ENCODE results near the gene RPP25L.

DNA sequence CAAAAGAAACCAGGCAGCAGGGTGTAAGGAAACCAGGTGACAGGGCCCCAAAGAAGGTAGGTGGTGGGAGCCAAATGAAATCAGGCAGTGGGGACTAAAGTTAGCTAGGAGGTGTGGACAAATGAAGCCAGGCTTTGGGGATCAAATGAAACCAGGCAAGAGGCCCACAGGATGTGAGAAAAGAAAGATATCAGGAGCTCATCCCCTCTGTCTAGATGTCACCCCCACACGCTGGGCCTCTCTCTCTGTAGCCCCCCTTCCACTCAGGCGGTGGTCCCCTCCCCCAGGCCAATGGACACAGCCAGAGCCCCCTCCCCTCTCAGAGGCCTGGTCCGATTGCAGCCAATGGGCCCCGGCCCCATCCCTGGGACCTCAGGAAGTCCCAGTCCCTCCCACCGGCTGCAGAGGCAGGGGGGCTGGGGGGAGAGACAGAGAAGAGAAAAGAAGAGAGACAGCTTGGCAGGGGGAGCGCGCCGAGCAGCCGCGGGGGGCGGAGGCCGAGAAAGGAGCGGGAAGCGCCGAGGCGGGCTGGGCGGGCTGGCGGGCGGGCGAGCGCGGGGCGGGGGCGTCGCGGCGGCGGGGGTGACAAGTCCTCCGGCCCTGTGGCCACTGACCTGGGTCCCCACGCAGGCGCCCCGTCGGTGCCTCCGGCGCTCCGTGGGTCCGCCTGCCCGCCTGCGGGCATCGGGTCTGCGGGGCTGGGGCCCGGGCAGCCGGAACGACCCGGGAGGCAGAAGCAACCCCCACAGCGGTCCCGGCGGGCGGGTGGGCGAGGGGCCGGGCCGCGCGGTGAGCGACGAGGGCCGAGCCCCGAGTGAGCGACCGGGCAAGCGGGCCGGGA is 34.3 kb downstream of the RPP25L start:
- TF ChIP-seq EP300 (IDR thresholded peaks at IDR 0.05; ENCODE audit: borderline replicate concordance) (no peak), RAD21 (IDR thresholded peaks at IDR 0.05; ENCODE audit: low read depth) (no peak)
- TF ChIP-seq, protein P1, sequence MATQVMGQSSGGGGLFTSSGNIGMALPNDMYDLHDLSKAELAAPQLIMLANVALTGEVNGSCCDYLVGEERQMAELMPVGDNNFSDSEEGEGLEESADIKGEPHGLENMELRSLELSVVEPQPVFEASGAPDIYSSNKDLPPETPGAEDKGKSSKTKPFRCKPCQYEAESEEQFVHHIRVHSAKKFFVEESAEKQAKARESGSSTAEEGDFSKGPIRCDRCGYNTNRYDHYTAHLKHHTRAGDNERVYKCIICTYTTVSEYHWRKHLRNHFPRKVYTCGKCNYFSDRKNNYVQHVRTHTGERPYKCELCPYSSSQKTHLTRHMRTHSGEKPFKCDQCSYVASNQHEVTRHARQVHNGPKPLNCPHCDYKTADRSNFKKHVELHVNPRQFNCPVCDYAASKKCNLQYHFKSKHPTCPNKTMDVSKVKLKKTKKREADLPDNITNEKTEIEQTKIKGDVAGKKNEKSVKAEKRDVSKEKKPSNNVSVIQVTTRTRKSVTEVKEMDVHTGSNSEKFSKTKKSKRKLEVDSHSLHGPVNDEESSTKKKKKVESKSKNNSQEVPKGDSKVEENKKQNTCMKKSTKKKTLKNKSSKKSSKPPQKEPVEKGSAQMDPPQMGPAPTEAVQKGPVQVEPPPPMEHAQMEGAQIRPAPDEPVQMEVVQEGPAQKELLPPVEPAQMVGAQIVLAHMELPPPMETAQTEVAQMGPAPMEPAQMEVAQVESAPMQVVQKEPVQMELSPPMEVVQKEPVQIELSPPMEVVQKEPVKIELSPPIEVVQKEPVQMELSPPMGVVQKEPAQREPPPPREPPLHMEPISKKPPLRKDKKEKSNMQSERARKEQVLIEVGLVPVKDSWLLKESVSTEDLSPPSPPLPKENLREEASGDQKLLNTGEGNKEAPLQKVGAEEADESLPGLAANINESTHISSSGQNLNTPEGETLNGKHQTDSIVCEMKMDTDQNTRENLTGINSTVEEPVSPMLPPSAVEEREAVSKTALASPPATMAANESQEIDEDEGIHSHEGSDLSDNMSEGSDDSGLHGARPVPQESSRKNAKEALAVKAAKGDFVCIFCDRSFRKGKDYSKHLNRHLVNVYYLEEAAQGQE (IDR thresholded peaks at IDR 0.05; ENCODE audit: low read depth) = no peak
- TF ChIP-seq, protein P2, sequence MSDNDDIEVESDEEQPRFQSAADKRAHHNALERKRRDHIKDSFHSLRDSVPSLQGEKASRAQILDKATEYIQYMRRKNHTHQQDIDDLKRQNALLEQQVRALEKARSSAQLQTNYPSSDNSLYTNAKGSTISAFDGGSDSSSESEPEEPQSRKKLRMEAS (IDR thresholded peaks at IDR 0.05) = no peak

Measured in Ishikawa (cell line).